Astrocyte (in vitro differentiated cells and primary cell): ENCODE measurements around the gene FER. TPM values are rescaled to one million over a fixed set of nuclear protein-coding genes. Genes with fewer than 3 reads are reported as not detected.

Experiments used
- DNase-seq: peaks from one replicate; pipeline ENCODE4 v3.0.0-alpha.2; 2010; ENCODE audit warnings: low read depth
- FAIRE-seq: peaks from 2 replicates; lab custom pipeline; 2011; peaks lifted over from hg19 to GRCh38; lab: Jason Lieb, UNC
- H2AFZ ChIP-seq: 2 replicates; pipeline ENCODE4 v1.6.0; 2012; ENCODE audit warnings: low read depth, low read length, inconsistent platforms
- H3K27ac ChIP-seq: 2 replicates; pipeline ENCODE4 v1.5.1; 2011; ENCODE audit warnings: low read depth, low read length, inconsistent platforms
- H3K27me3 ChIP-seq: 2 replicates; pipeline ENCODE4 v1.6.0; 2011; ENCODE audit warnings: low read length, inconsistent platforms; ENCODE audit not compliant: insufficient read depth
- H3K36me3 ChIP-seq: 2 replicates; pipeline ENCODE4 v1.5.1; 2011; ENCODE audit warnings: low read length, inconsistent platforms; ENCODE audit not compliant: insufficient read depth
- H3K4me1 ChIP-seq: 2 replicates; pipeline ENCODE4 v1.5.1; 2011; ENCODE audit warnings: low read length, inconsistent platforms; ENCODE audit not compliant: insufficient read depth
- H3K4me2 ChIP-seq: 2 replicates; pipeline ENCODE4 v1.6.0; 2012; ENCODE audit warnings: low read length, inconsistent platforms
- H3K4me3 ChIP-seq: 2 replicates; pipeline ENCODE4 v1.5.1; 2011; ENCODE audit warnings: low read depth, mild to moderate bottlenecking, low read length, inconsistent platforms; ENCODE audit not compliant: insufficient read depth
- H3K79me2 ChIP-seq: 2 replicates; pipeline ENCODE4 v1.6.0; 2012; ENCODE audit warnings: mild to moderate bottlenecking, low read length, inconsistent platforms; ENCODE audit not compliant: insufficient read depth
- H3K9ac ChIP-seq: 2 replicates; pipeline ENCODE4 v1.6.0; 2012; ENCODE audit warnings: mild to moderate bottlenecking, low read length, inconsistent platforms
- H3K9me3 ChIP-seq: 2 replicates; pipeline ENCODE4 v1.5.1; 2012; ENCODE audit warnings: low read depth, mild to moderate bottlenecking, low read length, inconsistent platforms; ENCODE audit not compliant: insufficient read depth
- H4K20me1 ChIP-seq: 2 replicates; pipeline ENCODE4 v1.6.0; 2012; ENCODE audit warnings: low read length, inconsistent platforms; ENCODE audit not compliant: insufficient read depth
- H3K27ac Mint-ChIP-seq: one replicate; pipeline ENCODE4 v1.8.0; 2021; ENCODE audit warnings: mild to moderate bottlenecking, mixed read lengths; ENCODE audit not compliant: unreplicated experiment
- H3K27me3 Mint-ChIP-seq: one replicate; pipeline ENCODE4 v1.8.0; 2021; ENCODE audit warnings: low read depth, mixed read lengths; ENCODE audit not compliant: unreplicated experiment
- H3K36me3 Mint-ChIP-seq: one replicate; pipeline ENCODE4 v1.8.0; 2021; ENCODE audit warnings: low read depth, mixed read lengths; ENCODE audit not compliant: unreplicated experiment
- H3K4me1 Mint-ChIP-seq: one replicate; pipeline ENCODE4 v1.8.0; 2021; ENCODE audit warnings: low read depth, mixed read lengths; ENCODE audit not compliant: unreplicated experiment
- H3K4me3 Mint-ChIP-seq: one replicate; pipeline ENCODE4 v1.8.0; 2021; ENCODE audit warnings: mild to moderate bottlenecking, moderate library complexity, mixed read lengths; ENCODE audit not compliant: unreplicated experiment
- H3K9me3 Mint-ChIP-seq: one replicate; pipeline ENCODE4 v1.8.0; 2021; ENCODE audit warnings: mild to moderate bottlenecking, mixed read lengths; ENCODE audit not compliant: unreplicated experiment
- CTCF ChIP-seq: IDR thresholded peaks from 2 replicates; pipeline ENCODE4 v1.5.1; 2011; ENCODE audit warnings: low read depth, mild to moderate bottlenecking, inconsistent platforms, low read length, moderate library complexity; ENCODE audit not compliant: insufficient read depth
- EZH2 ChIP-seq: IDR thresholded peaks from 2 replicates; pipeline ENCODE4 v1.6.1; 2012; ENCODE audit warnings: mild to moderate bottlenecking, low read length, inconsistent platforms; ENCODE audit not compliant: insufficient read depth
- total RNA-seq: library from RNA; stranded (reverse); gene quantifications from 2 replicates; pipeline ENCODE4 v1.2.1, GENCODE V29; 2021

Gene FER
- total RNA-seq, 1 donor from 2014 or later = 21.6 TPM

- no peaks in the 10 kb centered on the region for H3K36me3 Mint-ChIP-seq
Observed at GRCh38 chr5:108878756-108879155, 131.1 kb downstream of the FER start.

GRCh38 chr5:108881133-108881532 lies 133.4 kb downstream of the FER start:
- Histone ChIP-seq H3K36me3 (no peaks in the 10 kb centered on the region), H3K9me3 (no peaks in the 10 kb centered on the region), H3K9ac (no peak overlapping the region), H3K4me1 (peaks cover 8% of the 10 kb centered on the region), H3K79me2 (no peaks in the 10 kb centered on the region), H3K4me3 (no peak overlapping the region), H3K27ac (no peak overlapping the region), H4K20me1 (no peaks in the 10 kb centered on the region), H3K4me2 (no peak overlapping the region), H2AFZ (no peak overlapping the region), H3K27me3 (no peaks in the 10 kb centered on the region)
- H3K9me3 Mint-ChIP-seq = peaks cover 2% of the 10 kb centered on the region
- peaks cover 9% of the 10 kb centered on the region for H3K4me1 Mint-ChIP-seq
- TF ChIP-seq CTCF = no peak
- no peak for TF ChIP-seq EZH2
- DNase-seq (no peak), FAIRE-seq (no peak)
- H3K27ac Mint-ChIP-seq = no peak overlapping the region
- no peaks in the 10 kb centered on the region for H3K27me3 Mint-ChIP-seq
- no peak overlapping the region for H3K4me3 Mint-ChIP-seq
- no peaks in the 10 kb centered on the region for H3K36me3 Mint-ChIP-seq

More at GRCh38 chr5:108878756-108879155, 131.1 kb downstream of the FER start:
- no peak overlapping the region for H3K4me3 ChIP-seq
- FAIRE-seq = no peak
- H3K4me1 ChIP-seq = no peaks in the 10 kb centered on the region
- no peaks in the 10 kb centered on the region for H3K36me3 ChIP-seq
- TF ChIP-seq CTCF (no peak), EZH2 (no peak)
- no peak overlapping the region for H3K4me3 Mint-ChIP-seq
- H3K9me3 Mint-ChIP-seq = peaks cover 2% of the 10 kb centered on the region
- H3K4me1 Mint-ChIP-seq = no peaks in the 10 kb centered on the region
- no peak overlapping the region for H3K9ac ChIP-seq
- no peak overlapping the region for H3K27ac Mint-ChIP-seq
- H3K27me3 Mint-ChIP-seq = no peaks in the 10 kb centered on the region
- DNase-seq = no peak
- no peak overlapping the region for H2AFZ ChIP-seq
- no peaks in the 10 kb centered on the region for H3K27me3 ChIP-seq
- no peak overlapping the region for H3K4me2 ChIP-seq
- no peaks in the 10 kb centered on the region for H4K20me1 ChIP-seq
- no peaks in the 10 kb centered on the region for H3K79me2 ChIP-seq
- H3K27ac ChIP-seq = no peak overlapping the region
- no peaks in the 10 kb centered on the region for H3K9me3 ChIP-seq

GRCh38 chr5:108884736-108885135 lies 137.0 kb downstream of the FER start:
- Histone ChIP-seq H3K27ac (peak overlapping the region; percentile 28), H4K20me1 (no peaks in the 10 kb centered on the region), H3K36me3 (no peaks in the 10 kb centered on the region), H2AFZ (no peak overlapping the region), H3K79me2 (no peaks in the 10 kb centered on the region), H3K4me1 (peaks cover 8% of the 10 kb centered on the region), H3K27me3 (no peaks in the 10 kb centered on the region), H3K4me2 (peak overlapping the region; percentile 57), H3K9ac (peak overlapping the region; percentile 22), H3K4me3 (no peak overlapping the region), H3K9me3 (no peaks in the 10 kb centered on the region)
- Mint-ChIP-seq H3K9me3 (peaks cover 2% of the 10 kb centered on the region), H3K4me1 (peaks cover 9% of the 10 kb centered on the region), H3K4me3 (no peak overlapping the region), H3K36me3 (no peaks in the 10 kb centered on the region), H3K27ac (peak overlapping the region; percentile 21), H3K27me3 (no peaks in the 10 kb centered on the region)
- TF ChIP-seq CTCF (no peak), EZH2 (no peak)
- FAIRE-seq = no peak
- DNase-seq = peak; percentile 81
